Activated T-cell treated with anti-CD3 and anti-CD28 coated beads, Interleukin-2, amount 50 U/mL, for 4 hours (primary cell): ENCODE data around the gene TMEM253. TPM values are rescaled to one million over a fixed set of nuclear protein-coding genes. Genes with fewer than 3 reads are reported as not detected.

Experiments used
- ATAC-seq, 2 donors: fragments of 200-7000 bp; cut with Tn5 transposase; one replicate each; pipeline ENCODE4 v1.10.0; 2021
- DNase-seq: peaks from one replicate; pipeline ENCODE4 v3.0.0-alpha.2; 2020
- H3K27me3 Mint-ChIP-seq: one replicate; pipeline ENCODE4 v1.8.0; 2021; ENCODE audit warnings: low read depth, mixed read lengths
- H3K36me3 Mint-ChIP-seq: one replicate; pipeline ENCODE4 v1.8.0; 2022; ENCODE audit warnings: mixed read lengths; ENCODE audit not compliant: insufficient read depth
- H3K4me1 Mint-ChIP-seq: one replicate; pipeline ENCODE4 v1.8.0; 2021; ENCODE audit warnings: low read depth, mixed read lengths
- H3K4me3 Mint-ChIP-seq: one replicate; pipeline ENCODE4 v1.8.0; 2021; ENCODE audit warnings: mild to moderate bottlenecking, moderate library complexity, mixed read lengths
- H3K9me3 Mint-ChIP-seq: one replicate; pipeline ENCODE4 v1.8.0; 2021; ENCODE audit warnings: mixed read lengths
- total RNA-seq, 3 donors: library from RNA; stranded (reverse); gene quantifications; one replicate each; pipeline ENCODE4 v1.2.1, GENCODE V29; 2021

TMEM253 gene
- total RNA-seq, 3 donors from 2014 or later, result not detected

DNA sequence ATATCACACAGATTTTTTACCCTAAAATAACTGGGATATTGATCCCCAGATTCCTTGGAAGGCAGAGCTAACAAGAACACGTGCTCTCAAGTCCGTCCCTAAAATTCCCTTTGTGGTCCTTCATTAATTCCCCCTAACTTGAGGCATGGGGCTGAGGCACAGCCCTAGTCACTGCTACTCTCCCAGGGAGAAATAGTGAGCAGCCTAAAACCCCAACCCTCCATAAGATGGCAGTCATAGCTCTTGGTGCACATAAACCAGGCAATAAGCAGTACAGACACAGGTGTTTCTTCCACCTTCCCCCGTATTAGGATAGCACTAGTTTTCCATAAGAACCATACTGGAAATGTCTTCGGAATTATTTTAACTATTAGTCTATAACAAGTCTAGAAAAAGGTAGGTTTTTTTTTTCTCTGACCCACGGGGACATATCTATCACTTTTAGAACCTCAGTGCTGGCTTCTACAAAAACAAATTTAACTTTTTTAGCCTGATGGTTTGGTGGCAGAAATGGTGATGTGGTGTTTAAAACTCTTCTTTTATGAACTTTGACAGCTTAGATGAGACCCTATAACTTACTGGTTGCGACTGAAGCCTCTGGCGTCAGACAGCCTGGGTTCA, 33.9 kb upstream of the TMEM253 start:
- no peaks in the 10 kb centered on the region for H3K9me3 Mint-ChIP-seq
- DNase-seq, result no peak
- peaks cover 60% of the 10 kb centered on the region for H3K27me3 Mint-ChIP-seq
- H3K4me1 Mint-ChIP-seq, result peaks cover 30% of the 10 kb centered on the region
- H3K36me3 Mint-ChIP-seq, result no peaks in the 10 kb centered on the region
- no peak for ATAC-seq
- H3K4me3 Mint-ChIP-seq, result no peak overlapping the region

DNA sequence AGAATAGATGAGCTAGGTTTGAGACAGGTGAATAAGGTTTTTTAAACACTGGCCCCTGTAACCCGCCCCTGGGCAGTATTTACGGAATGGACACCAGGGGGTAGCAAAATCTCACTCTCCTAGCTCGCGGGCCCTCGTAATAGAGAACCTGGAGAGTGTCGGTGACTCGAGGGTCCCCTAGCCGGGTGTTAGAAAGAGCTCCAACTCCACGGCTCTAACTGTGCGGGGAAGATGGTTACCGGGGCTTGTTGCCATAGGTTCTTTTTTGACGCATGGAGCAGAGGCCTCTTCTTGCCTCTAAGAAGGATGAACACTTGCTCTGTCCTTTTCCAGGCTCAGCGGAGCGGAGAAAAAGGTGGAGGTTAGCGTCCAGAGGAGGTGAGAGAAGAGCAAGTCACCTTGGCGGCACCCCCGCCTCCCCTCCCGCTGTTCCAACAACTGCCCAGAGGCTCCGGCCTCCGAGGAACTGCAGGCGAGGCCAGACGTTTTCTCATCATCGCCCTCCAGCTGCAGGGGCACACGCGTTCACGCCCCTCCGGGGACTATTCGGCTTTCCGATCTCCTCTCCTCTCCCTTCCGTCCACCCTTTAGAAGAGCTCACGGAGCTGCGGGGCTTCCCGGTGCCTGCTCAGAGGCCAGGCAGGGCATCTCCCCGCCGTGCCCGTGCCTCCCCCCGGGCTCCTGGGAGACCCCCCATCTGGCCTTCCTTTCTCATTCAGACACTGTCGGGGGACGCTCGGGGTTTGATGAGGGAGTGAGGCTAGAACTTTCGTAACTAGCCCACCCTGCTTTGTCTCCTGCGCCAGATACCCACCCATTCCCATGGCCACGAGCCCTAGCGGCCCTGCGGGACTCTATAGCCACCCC, 32.1 kb upstream of the TMEM253 start:
- H3K4me1 Mint-ChIP-seq, result peaks cover 32% of the 10 kb centered on the region
- no peaks in the 10 kb centered on the region for H3K9me3 Mint-ChIP-seq
- DNase-seq (peak; percentile 41), ATAC-seq (peak; percentile 13 to 36)
- peak overlapping the region; percentile 76 for H3K4me3 Mint-ChIP-seq
- peaks cover 60% of the 10 kb centered on the region for H3K27me3 Mint-ChIP-seq
- H3K36me3 Mint-ChIP-seq, result no peaks in the 10 kb centered on the region

DNA sequence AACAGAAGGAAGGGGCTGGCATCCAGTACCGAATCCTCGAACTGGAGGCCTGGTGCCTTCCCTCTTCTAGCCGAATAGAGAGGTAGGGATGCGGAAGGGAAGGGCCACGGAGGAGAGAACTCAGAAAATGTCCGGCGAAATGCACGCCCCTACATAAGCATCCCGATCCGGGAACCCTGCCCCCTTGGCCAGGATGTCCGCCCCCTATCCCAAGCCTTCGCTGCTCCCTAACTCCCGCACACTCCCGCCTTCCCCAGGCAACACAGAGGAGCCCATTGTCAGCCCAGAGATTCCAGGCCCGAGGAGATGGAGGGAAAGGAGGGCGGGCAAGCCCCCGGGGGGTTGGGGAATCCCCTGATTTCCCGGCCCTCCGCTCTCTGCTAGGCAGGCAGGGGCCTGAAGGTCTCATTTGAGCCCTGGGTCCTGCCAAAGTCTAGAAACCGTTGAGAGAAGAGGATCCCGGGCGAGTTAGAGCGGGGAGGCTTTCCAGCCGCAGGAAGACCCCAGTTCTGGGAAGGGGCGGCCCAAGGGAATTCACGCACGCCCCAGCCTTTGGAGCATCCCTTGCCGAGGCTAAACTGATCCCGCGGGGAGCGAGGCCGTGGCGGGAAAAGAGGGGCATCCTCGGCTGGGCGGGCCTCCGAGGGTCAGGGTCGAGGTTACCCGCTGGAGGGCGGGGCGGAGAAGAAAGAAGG, 31.3 kb upstream of the TMEM253 start:
- H3K9me3 Mint-ChIP-seq, result no peaks in the 10 kb centered on the region
- H3K4me1 Mint-ChIP-seq, result peaks cover 32% of the 10 kb centered on the region
- peaks cover 57% of the 10 kb centered on the region for H3K27me3 Mint-ChIP-seq
- H3K36me3 Mint-ChIP-seq, result no peaks in the 10 kb centered on the region
- no peak for DNase-seq
- ATAC-seq, result no peak
- H3K4me3 Mint-ChIP-seq, result peak overlapping the region; percentile 76

DNA sequence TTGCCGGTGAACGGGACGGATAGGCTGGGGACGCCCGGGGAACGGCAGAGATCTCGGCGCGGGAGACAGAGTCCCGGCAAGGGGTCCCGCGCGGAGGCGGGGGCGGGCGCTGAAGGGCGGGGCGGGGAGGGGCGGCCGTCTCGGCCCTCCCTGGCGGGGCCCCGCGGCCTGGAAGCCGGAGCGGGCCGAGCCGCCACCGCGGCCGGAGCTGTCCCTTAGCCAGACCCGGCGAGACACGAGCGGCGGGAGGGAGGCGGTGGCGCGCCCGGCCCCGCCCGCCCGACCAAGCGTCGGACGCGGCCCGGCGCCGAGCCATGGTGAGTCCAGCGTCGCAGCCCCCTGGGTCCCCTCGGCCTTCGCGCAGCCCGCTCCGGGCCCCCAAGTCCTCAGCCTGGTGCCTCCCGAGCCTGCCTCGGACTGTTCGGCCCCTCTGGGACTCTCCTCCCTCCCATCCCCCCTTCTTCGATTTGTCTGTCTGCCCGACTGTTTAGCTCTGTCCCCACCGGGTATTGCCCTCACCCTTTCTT, 30.7 kb upstream of the TMEM253 start, which contains the start of gene ARHGEF40:
Gene ARHGEF40 (plus strand): TSS at position 222 of the 527 bp plus-strand sequence. CDS start 93 bp downstream, at position 315.
- peaks cover 53% of the 10 kb centered on the region for H3K27me3 Mint-ChIP-seq
- ATAC-seq, result peak; percentile 27 to 33
- peak within 1 kb of the TSS; percentile 78 for H3K4me3 Mint-ChIP-seq
- no peaks in the 10 kb centered on the region for H3K36me3 Mint-ChIP-seq
- no peaks in the 10 kb centered on the region for H3K9me3 Mint-ChIP-seq
- peak; percentile 17 for DNase-seq
- H3K4me1 Mint-ChIP-seq, result peaks cover 32% of the 10 kb centered on the region

DNA sequence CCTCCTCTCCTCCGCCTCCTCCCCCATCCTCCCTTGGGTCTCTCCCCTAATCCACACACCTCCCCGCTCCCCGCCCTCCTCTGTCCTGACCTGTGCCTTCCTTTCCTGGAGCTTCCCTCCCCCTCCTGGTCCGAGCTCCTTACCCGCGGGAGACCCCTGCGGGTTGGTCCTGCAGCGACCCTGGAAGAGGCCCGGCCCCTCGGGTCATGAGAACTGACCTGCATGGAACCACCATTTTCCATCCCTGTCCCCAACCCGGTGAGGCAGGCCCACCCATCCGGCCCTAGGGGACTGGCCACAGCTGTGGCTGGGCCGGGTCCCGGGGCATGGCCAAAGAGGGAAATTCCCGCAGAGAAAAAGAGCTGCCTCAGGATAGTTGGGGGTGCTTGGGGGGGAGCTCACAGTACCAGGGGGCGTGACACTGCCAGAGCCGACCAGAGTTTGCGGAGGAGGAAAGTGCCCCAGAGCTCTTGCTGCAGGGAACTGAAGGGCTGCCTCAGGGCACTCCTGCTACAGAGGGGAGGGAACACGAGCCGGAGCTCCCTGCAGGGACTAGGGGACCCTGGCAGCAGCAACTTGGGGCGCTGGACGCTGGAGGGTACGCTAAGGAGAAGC, 30.1 kb upstream of the TMEM253 start:
- H3K4me1 Mint-ChIP-seq, result peaks cover 32% of the 10 kb centered on the region
- DNase-seq, result no peak
- peak; percentile 22 to 35 for ATAC-seq

DNA sequence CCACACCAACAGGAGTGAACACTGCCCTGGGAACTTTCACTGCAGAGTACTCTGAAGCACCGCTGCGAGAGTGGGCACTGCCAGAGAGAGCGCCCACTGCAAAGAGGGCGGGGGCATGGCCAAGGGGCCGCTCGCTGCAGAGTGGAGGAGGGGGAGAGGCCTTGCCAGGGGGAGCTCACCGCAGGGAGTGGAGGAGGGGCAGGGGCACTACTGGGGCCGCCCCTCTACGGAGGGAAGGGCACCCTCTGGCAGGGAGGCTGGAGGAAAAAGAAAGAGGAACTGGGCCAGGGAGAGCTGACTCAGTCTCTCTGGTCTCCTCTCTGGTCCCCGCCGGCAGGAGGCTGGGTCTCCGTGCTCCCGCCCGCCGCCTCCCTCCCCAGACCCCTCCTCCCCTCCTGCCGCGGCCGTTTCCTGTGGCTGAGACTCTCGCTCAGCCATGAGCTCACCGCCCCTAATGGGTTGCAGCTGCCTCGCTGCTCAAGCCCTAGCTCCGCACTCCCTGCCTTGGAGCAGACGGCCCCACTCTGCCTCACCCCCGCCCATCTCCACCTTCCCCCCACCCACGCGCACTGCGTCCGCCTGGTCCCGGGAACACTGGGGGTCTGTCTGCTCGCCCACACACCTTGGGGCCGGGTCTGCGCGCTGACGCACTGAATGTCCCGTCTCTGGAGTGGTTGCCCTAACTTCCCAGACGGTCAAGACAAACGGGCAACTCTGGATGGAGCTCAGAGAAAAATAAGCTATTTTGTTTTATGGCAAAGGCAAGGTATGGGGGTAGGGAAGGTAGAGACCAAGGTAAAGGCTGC, 29.4 kb upstream of the TMEM253 start:
- Mint-ChIP-seq H3K27me3 (peaks cover 44% of the 10 kb centered on the region), H3K36me3 (no peaks in the 10 kb centered on the region), H3K4me1 (peaks cover 32% of the 10 kb centered on the region), H3K4me3 (peak overlapping the region; percentile 78), H3K9me3 (no peaks in the 10 kb centered on the region)
- peak; percentile 49 to 52 for ATAC-seq
- no peak for DNase-seq

More for the DNA sequence above, 30.1 kb upstream of the TMEM253 start:
- H3K9me3 Mint-ChIP-seq, result no peaks in the 10 kb centered on the region
- H3K36me3 Mint-ChIP-seq, result no peaks in the 10 kb centered on the region
- peaks cover 47% of the 10 kb centered on the region for H3K27me3 Mint-ChIP-seq
- H3K4me3 Mint-ChIP-seq, result peak overlapping the region; percentile 78

- no peak for ATAC-seq
- Mint-ChIP-seq H3K9me3 (no peaks in the 10 kb centered on the region), H3K27me3 (peaks cover 38% of the 10 kb centered on the region), H3K36me3 (no peaks in the 10 kb centered on the region), H3K4me1 (peaks cover 32% of the 10 kb centered on the region), H3K4me3 (peak overlapping the region; percentile 78)
- DNase-seq, result no peak
These were observed 28.8 kb upstream of the TMEM253 start for GRCh38 chr14:21072031-21072473.

DNA sequence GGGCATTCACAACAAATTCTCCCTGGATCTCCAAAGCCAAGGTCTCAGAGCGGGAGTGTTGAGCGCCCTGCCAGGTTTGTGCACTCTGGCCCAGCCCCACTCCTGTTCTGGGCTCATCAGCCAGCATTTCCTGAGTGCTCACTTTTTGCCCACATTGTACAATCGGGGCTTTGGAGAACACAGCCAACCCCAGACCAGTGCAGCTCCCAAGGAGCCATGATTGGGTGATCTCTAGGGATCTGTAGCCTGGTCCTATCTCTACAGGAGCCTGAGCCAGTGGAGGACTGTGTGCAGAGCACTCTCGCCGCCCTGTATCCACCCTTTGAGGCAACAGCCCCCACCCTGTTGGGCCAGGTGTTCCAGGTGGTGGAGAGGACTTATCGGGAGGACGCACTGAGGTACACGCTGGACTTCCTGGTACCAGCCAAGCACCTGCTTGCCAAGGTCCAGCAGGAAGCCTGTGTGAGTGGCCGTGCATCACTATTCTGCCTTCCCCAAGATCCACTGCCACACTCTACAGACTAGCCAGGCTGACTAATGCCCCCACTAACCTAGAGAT, 28.0 kb upstream of the TMEM253 start:
- no peaks in the 10 kb centered on the region for H3K36me3 Mint-ChIP-seq
- ATAC-seq (no peak), DNase-seq (no peak)
- peaks cover 36% of the 10 kb centered on the region for H3K27me3 Mint-ChIP-seq
- H3K4me3 Mint-ChIP-seq, result no peak overlapping the region
- H3K9me3 Mint-ChIP-seq, result no peaks in the 10 kb centered on the region
- peaks cover 32% of the 10 kb centered on the region for H3K4me1 Mint-ChIP-seq

GRCh38 chr14:21073921-21074320, 26.9 kb upstream of the TMEM253 start:
- H3K4me3 Mint-ChIP-seq, result no peak overlapping the region
- peaks cover 29% of the 10 kb centered on the region for H3K27me3 Mint-ChIP-seq
- H3K36me3 Mint-ChIP-seq, result no peaks in the 10 kb centered on the region
- peaks cover 26% of the 10 kb centered on the region for H3K4me1 Mint-ChIP-seq
- no peak for ATAC-seq
- no peaks in the 10 kb centered on the region for H3K9me3 Mint-ChIP-seq
- no peak for DNase-seq

- Mint-ChIP-seq H3K4me3 (no peak overlapping the region), H3K4me1 (peaks cover 19% of the 10 kb centered on the region), H3K9me3 (no peaks in the 10 kb centered on the region), H3K36me3 (no peaks in the 10 kb centered on the region), H3K27me3 (peaks cover 22% of the 10 kb centered on the region)
- no peak for DNase-seq
- no peak for ATAC-seq
These were observed 26.2 kb upstream of the TMEM253 start for GRCh38 chr14:21074398-21075272.

DNA sequence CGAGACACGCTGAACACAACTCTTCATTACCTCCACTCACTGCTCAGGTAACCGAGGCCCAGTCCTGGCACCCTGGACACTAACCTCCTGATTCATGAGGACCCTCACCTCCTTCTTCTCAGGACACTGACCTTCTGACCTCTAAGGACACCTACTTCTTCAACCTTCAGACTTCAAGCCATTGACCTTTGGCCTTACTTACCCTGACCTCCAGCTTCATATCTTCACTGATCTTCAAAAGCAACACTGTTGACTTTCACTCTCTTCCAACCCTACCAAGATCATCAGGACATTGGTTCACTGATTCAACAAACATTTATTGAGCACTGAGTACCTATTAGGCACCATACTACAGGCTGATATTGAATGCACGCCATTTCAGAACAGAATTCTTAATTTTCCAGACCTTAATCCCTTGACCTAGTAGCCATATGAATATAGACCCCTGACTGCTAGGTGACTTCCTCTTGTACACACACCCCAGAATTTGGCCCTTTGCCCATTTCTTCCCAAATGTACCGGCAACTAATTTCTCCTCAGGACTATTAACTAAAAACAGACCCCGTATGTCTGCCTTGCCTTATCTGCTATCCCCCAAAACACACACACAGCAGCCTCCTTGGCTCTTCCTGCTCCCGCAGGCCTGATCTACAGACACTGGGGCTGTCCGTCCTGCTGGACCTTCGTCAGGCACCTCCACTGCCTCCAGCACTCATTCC, 25.0 kb upstream of the TMEM253 start:
- DNase-seq (no peak), ATAC-seq (no peak)
- no peaks in the 10 kb centered on the region for H3K9me3 Mint-ChIP-seq
- peaks cover 13% of the 10 kb centered on the region for H3K4me1 Mint-ChIP-seq
- H3K36me3 Mint-ChIP-seq, result no peaks in the 10 kb centered on the region
- H3K27me3 Mint-ChIP-seq, result peaks cover 18% of the 10 kb centered on the region
- no peak overlapping the region for H3K4me3 Mint-ChIP-seq

- Mint-ChIP-seq H3K27me3 (peaks cover 7% of the 10 kb centered on the region), H3K9me3 (no peaks in the 10 kb centered on the region), H3K36me3 (no peaks in the 10 kb centered on the region), H3K4me3 (no peak overlapping the region), H3K4me1 (no peaks in the 10 kb centered on the region)
- DNase-seq, result no peak
- no peak for ATAC-seq
These were observed 23.2 kb upstream of the TMEM253 start for GRCh38 chr14:21077672-21078071.
